HepG2 (cell line): Measurements from ENCODE around the gene GZF1. TPM values are rescaled to one million over a fixed set of nuclear protein-coding genes. Genes with fewer than 3 reads are reported as not detected.
"Not testable (repeated sequence)": the region's sequence is repeated elsewhere in the genome, so short reads cannot be mapped to it uniquely, and the experiment has no call there.

Experiments used
- ATAC-seq: fragments of 200-7000 bp; cut with Tn5 transposase; 3 replicates; pipeline ENCODE4 v1.9.1; 2020; ENCODE audit warnings: mild to moderate bottlenecking, moderate library complexity
- BruUV-seq: library from RNA; stranded (reverse); fragments of 400-500 nt; replicated peaks from 2 replicates; lab custom pipeline; 2021; lab: Mats Ljungman, UMichigan
- CTCF ChIA-PET: fragments of 300-600 bp; formaldehyde crosslinking; extraction: SDS; loops from one replicate; lab custom pipeline; 2021; ENCODE audit warnings: low total read pairs, inconsistent platforms, low intra/inter-chr PET ratio; lab: Yijun Ruan, JAX
- POLR2A ChIA-PET: fragments of 350-600 bp; sonication (Branson Sonifier 250); formaldehyde crosslinking; loops from one replicate; lab custom pipeline; 2020; ENCODE audit warnings: antibody characterized with exemption, inconsistent platforms; lab: Yijun Ruan, JAX
- DNase-seq: peaks from one replicate; pipeline ENCODE4 v3.0.0-alpha.2; 2015; ENCODE audit warnings: low spot score
- FAIRE-seq: peaks from 3 replicates; lab custom pipeline; 2011; peaks lifted over from hg19 to GRCh38; lab: Jason Lieb, UNC
- H2AFZ ChIP-seq: one replicate; pipeline ENCODE4 v1.6.1; 2011; ENCODE audit warnings: low read length, inconsistent platforms
- H3K27ac ChIP-seq: fragments of 300-600 bp; 3 replicates; pipeline ENCODE4 v1.8.0; 2011; ENCODE audit warnings: mixed run types, mild to moderate bottlenecking, mixed read lengths, low read length, inconsistent platforms; ENCODE audit not compliant: insufficient read depth; ENCODE audit errors: extremely low read length
- H3K27me3 ChIP-seq, 2 experiments: fragments of 200-600 bp in 1 of 2; 2 replicates in 1 of 2; 3 replicates in 1 of 2; pipeline versions ENCODE4 v1.6.0 to v1.8.0; 2011; ENCODE audit warnings: low read length in 2 of 2, mild to moderate bottlenecking in 2 of 2, moderate library complexity in 2 of 2, inconsistent platforms in 1 of 2; ENCODE audit not compliant: insufficient read depth in 2 of 2, control insufficient read depth in 1 of 2
- H3K36me3 ChIP-seq, 2 experiments: fragments of 200-600 bp in 1 of 2; replicated peaks in 1 of 2; 2 replicates in 1 of 2; 3 replicates in 1 of 2; pipeline versions ENCODE4 v1.5.1 to v1.8.0; 2011; ENCODE audit warnings: low read length in 2 of 2, inconsistent platforms in 1 of 2; ENCODE audit not compliant: insufficient read depth in 2 of 2, control insufficient read depth in 1 of 2
- H3K4me1 ChIP-seq: 2 replicates; pipeline ENCODE4 v1.5.1; 2012; ENCODE audit warnings: low read length, inconsistent platforms; ENCODE audit not compliant: insufficient read depth
- H3K4me2 ChIP-seq: 2 replicates; pipeline ENCODE4 v1.6.0; 2011; ENCODE audit warnings: low read depth, low read length, inconsistent platforms
- H3K4me3 ChIP-seq, 3 experiments: fragments of 200-600 bp in 1 of 3; sonication (generic), shearing (Covaris generic) in 1 of 3; replicated peaks in 1 of 3; 2 replicates each; pipeline ENCODE4 v1.5.1; 2011 to 2016; ENCODE audit warnings: low read length in 3 of 3, inconsistent platforms in 2 of 3, low read depth in 2 of 3, mild to moderate bottlenecking in 2 of 3, control low read depth in 1 of 3, mixed read lengths in 1 of 3; ENCODE audit not compliant: insufficient read depth in 1 of 3
- H3K79me2 ChIP-seq: one replicate; pipeline ENCODE4 v1.6.1; 2011; ENCODE audit warnings: low read length, inconsistent platforms; ENCODE audit not compliant: insufficient read depth
- H3K9ac ChIP-seq: 2 replicates; pipeline ENCODE4 v1.6.0; 2011; ENCODE audit warnings: mild to moderate bottlenecking, low read depth, low read length, inconsistent platforms; ENCODE audit not compliant: insufficient read depth
- H3K9me3 ChIP-seq: 2 replicates; pipeline ENCODE4 v1.5.1; 2012; ENCODE audit warnings: mild to moderate bottlenecking, low read length
- H4K20me1 ChIP-seq: 2 replicates; pipeline ENCODE4 v1.6.0; 2011; ENCODE audit warnings: inconsistent platforms, mild to moderate bottlenecking, low read length, moderate library complexity; ENCODE audit not compliant: insufficient read depth
- HMG20A ChIP-seq: IDR thresholded peaks from 2 replicates; pipeline ENCODE4 v1.6.1; 2016; ENCODE audit warnings: borderline replicate concordance
- HOXA3 ChIP-seq: sonication (generic); formaldehyde crosslinking; IDR thresholded peaks from 2 replicates; pipeline ENCODE4 v1.5.0; 2020; ENCODE audit warnings: missing genetic modification reagents
- ZNF574 ChIP-seq: sonication (generic); formaldehyde crosslinking; IDR thresholded peaks from 2 replicates; pipeline ENCODE4 v1.4.0; 2020; ENCODE audit warnings: missing genetic modification reagents
- ZNF746 ChIP-seq: sonication (generic); formaldehyde crosslinking; IDR thresholded peaks from 2 replicates; pipeline ENCODE4 v1.8.0; 2022; ENCODE audit warnings: mild to moderate bottlenecking, missing genetic modification reagents
- WGBS: methylation state at CpG from one replicate; pipeline ENCODE4 v1.1.6; 2017; ENCODE audit warnings: low lambda C conversion rate; 5-methylcytosine and 5-hydroxymethylcytosine counted together
- in situ Hi-C: cut with HindIII; loops from 2 replicates; pipeline ENCODE4 v1.10.0; 2017; ENCODE audit warnings: low pct_unique_long_range_greater_than_20kb; ENCODE audit not compliant: extremely low pct_ligation_motif_present
- intact Hi-C: fragments of 100-400 bp; cut with micrococcal nuclease; formaldehyde crosslinking; loops from one replicate; pipeline ENCODE4 v1.10.0; 2022; ENCODE audit not compliant: unreplicated experiment
- polyA plus RNA-seq, 8 experiments: library from polyadenylated mRNA; depleted of rRNA in 3 of 8; stranded (reverse) in 7 of 8; unstranded in 1 of 8; fragments of >200 nt; fragmentation: Illumina TruSeq in 4 of 8; extraction: Trizol in 4 of 8; gene quantifications; 2 replicates each; pipeline versions ENCODE4 v1.2.1 to v1.2.3, GENCODE V29; 2011 to 2016; ENCODE audit warnings: low read depth in 4 of 8, missing spikeins in 1 of 8, mixed read lengths in 1 of 8; ENCODE audit not compliant: insufficient read depth in 1 of 8
- total RNA-seq, 5 experiments: library from RNA; depleted of rRNA; stranded (reverse); fragments of >200 nt; fragmentation: Illumina TruSeq; extraction: Trizol; gene quantifications; 2 replicates each; pipeline ENCODE4 v1.2.3, GENCODE V29; 2016; ENCODE audit warnings: low read depth in 1 of 5

The GZF1 gene
- total and polyA plus RNA-seq, 2 of the 13 experiments (the other 11 are each of a cell fraction or from before 2014, with no cell fraction given) = 16.9 to 26.0 TPM

- no peak for TF ChIP-seq HOXA3
- TF ChIP-seq HMG20A = no peak
- no peak for TF ChIP-seq ZNF574 (CRISPR knock-in tag)
Observed at GRCh38 chr20:23347791-23348190, 14.2 kb upstream of the GZF1 start (continued).

GRCh38 chr20:23348510-23348909 lies 13.5 kb upstream of the GZF1 start:
- Histone ChIP-seq H3K4me1 (peaks cover 51% of the 10 kb centered on the region), H4K20me1 (peaks cover 12% of the 10 kb centered on the region), H3K79me2 (peaks cover 26% of the 10 kb centered on the region)
- H2AFZ ChIP-seq, DNase-seq, CTCF ChIA-PET, BruUV-seq, in situ Hi-C loops, H3K9me3 ChIP-seq, H3K4me3 ChIP-seq, H3K27ac ChIP-seq, ATAC-seq, FAIRE-seq, H3K4me2 ChIP-seq, H3K36me3 ChIP-seq, H3K27me3 ChIP-seq, H3K9ac ChIP-seq: not testable (repeated sequence)
- POLR2A ChIA-PET = interaction anchor here (3.2 to 3.3 kb wide), 2 partner anchors 9 to 11 kb away, joined by 54 to 145 read pairs; partner anchors contain the start of gene GZF1
- intact Hi-C loops = loop anchor here (10.0 kb wide), 1 partner anchor 494 kb away; no protein-coding TSS in a partner anchor
- 88% methylated on average over 6 of the region's 6 CpGs for WGBS
- TF ChIP-seq ZNF746 (CRISPR knock-in tag) = peak; percentile 33; the same call in 1 of the 2 replicates
